ENCODE results near the gene CAB39L.
"Not testable (repeated sequence)": the region's sequence is repeated elsewhere in the genome, so short reads cannot be mapped to it uniquely, and the experiment has no call there.

Gene CAB39L

DNA sequence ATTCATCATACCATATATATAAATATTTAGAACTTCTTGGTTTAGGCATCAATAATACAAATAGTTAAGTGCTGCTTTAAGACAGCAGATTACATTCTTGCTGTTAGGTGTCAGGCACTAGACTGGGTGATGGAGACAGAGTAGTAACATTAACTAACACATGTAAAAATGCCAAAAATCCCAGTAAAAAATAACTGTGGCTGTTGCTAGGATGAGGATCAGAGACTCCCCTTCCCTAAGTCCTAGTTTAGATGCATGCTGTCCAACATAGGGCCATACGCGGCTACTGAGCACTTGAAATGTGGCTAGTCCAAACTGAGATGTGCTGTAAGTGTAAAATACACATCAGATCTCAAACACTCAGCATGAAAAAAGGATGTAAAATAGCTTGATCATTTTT, 101.4 kb downstream of the CAB39L start:
- no peak for DNase-seq

DNA sequence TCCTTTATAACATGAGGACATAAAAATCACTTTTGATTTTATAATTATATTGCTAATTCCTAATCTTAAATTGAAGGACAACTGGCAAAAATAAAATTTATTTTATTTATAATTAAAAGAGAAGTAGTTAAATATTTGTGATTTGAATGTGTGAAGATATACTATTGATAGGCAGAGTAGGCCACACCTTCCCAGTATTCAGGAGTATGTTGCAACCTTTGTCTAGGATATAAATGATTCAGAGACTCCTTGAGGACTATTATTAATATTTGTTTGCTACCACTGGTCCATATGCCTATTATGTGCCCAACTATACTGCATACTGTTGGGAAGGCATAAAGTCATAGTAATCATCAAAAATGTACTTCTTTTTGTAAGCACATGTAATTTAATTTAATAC, 101.9 kb downstream of the CAB39L start:
- no peak for DNase-seq

DNA sequence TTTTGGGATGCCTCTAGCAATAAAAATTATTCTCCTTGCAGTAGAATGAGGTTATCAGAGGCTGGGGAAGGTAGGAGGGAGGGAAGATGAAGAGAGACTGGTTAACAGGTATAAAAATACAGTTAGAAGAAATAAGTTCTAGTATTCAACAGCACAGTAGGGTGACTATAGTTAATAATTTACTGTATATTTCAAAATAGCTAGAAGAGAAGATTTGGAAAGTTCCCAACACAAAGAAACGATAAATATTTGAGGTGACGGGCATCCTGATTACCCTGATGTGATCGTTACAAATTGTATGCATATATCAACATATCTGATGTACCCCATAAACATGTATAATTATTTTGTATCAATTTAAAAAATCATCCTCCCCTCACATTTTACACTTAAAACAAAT, 102.3 kb downstream of the CAB39L start:
- no peak for DNase-seq

DNA sequence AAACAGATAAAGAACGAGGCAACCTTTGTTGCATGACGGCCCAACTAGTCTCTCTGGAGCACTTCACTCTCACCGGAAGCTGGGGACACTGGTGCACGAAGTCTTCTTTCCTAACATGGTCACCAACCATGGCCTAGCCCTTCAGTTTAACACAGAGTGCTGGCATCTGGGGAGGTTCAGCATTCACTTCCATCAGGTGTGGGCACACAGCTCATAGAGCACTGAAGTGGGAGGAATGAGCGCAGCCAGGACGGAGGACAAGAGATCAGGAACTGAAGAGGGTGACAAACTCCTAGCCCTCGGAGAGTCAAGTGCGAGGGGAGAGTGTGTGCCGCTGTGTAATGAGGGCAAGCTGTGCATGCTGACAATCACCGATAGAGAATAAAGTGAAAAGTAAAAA, 103.7 kb downstream of the CAB39L start:
- DNase-seq: no peak

DNA sequence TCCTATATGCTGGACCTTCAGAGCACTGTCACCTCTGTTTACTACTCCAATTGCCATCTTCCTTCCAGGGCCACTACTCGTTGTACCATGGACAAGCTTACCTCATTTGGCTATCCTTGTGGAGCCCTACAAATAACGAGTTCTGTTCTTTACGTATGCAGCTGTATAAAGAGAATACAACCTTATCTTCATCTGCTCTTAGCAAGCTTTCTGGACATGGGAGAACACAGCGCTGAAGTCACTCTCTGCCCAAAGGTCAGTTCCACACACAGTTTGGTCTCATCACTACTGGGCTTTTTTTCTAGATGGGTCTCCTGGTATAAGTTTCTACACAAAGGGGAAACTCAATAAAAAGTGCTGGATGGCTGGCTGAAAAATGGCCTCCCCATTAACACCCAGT, 107.2 kb downstream of the CAB39L start:
- no peak for DNase-seq

DNA sequence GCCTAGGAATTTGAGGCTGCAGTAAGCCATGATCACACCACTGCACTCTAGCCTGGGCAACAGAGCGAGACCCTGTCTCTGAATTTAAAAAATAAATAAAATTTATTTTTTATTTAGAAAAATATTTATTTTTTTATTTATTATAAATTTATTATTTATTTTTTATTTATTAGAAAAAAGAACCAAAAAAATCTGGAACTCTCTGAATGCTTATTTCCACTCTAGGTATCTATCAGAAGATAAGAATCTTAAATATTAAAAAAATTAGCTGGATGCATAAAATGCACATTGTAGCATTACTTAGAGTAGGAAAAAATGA, 113.4 kb downstream of the CAB39L start:
- no peak for DNase-seq

DNA sequence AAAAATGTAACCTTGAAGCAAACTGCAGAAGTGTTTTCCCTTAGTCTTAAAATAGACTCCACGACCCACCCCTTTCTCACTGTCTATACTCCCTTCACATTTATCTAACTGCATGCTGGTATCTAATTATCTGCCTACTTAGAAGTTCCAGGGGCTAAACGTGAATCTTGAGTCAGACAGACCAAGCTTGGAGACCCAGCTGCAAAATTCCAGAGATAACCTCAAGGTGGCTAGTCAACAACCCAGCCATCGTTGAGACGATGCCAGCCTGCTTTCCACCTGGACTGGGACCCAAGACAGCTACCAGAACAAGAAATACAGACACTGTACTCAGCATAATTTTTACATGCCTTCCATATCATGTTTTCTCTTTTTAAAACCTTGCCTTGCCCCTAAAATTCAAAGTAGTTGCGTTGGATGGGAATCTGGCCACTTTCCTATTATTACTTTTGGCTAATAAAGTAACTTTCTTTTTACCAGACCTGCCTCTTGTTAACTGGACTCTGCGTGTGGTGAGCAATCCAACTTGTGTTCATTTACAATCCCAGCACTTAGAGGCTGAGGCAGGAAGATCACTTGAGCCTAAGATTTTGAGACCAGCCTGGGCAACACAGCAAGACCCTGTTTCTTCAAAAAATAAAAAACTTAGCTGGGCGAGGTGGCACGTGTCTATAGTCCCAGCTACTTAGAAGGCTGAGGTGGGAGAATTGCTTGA, 113.9 kb downstream of the CAB39L start:
- DNase-seq: no peak

DNA sequence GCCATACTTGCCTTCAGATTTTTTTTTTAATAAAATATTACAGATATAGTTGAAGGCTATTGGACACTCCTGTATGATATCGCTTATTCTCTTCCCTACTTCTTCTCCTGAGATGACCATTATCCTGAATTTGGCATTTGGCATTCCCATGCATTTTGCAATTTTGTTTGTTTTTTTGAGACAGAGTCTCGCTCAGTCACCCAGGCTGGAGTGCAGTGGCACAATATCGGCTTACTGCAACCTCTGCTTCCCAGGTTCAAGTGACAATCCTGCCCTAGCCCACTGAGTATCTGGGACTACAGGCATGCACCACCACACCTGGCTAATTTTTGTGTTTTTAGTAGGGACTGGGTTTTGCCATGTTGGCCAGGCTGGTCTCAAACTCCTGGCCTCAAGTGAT, 116.7 kb downstream of the CAB39L start:
- not testable (repeated sequence) for DNase-seq

DNA sequence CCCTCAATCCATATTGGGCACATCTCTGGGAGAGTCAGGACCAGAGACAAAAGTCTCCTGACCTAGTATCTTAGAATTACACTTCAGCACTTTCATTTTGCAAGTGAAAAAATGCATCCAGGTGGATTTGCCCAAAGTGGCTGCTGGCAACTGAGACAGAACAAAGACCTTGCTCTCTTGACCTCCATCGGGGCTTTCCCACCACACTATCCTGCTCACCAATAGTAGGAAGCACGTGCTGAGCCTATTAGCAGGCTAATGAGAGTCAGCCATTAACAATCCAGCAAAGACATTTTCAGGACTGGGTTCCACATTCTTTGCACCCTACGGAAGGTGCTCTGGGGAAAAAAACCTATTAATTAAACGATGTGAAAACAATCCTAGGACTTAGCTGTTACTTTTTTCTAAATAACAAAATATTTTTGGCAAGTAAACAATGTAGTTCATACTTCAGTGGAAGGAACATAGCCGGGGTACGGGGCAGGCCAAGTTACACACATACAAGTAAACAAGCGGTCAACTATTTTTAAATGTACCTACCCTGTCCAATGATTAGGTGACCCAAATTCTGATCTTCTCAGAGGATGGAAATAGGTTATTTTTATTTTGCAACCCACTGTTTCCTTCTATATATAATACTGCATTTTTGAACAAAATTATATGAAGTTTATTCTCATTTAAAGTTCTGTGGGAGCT, 117.5 kb downstream of the CAB39L start:
- DNase-seq: no peak

DNA sequence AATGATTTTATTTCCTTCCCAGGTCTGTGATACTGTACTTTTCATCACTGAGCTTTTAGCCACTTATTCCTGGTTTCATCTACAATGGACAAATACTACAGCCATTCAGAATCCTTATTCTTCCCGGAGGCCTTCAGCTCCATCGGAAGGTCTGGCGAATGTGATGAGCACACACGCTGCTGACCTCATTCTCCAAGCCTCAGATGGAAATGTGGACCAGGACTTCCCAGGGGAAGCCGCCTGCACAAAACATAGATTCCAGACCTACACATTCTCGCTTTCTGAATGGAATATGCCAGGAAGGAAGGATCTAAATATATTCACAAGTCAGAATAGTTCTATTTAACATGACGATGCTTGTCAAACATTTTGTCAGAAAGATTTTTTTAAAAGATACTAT, 120.5 kb downstream of the CAB39L start:
- no peak for DNase-seq

DNA sequence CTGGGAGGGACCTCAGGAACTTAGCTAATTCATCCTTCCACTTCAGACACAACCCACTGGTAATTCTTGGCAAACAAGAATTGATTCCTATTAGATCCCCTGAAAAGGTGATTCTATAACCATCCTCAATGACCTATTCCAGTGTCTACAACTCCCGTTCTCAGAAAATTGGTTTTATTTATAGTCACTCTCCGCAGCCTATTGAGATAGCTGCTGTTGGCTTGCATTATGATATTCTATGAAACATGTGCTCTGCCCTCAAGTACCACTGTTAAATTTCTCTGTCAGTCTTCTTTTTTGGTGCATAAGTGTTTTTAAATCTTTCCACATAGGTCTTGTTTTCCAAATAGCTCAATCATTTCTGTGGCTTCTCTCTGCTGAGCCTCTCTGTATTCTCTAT, 121.2 kb downstream of the CAB39L start:
- DNase-seq: no peak

DNA sequence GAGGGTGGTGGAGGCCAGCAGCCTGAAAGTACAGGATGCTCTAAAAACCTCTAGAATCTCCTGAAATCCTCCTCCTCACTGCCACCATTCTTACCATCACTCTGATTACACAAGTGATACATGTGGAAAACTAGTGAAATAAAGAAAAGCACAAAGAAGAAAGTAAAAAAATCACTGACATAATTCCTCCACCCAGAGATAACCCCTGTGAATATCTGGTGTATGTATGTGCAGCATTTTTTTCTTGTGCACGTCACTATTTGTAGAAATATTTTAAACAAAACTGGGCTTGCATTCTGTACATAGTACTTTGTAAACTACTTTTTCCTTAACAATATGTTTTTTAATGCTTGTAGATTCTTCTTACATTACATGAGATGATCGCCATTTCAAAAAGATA, 122.9 kb downstream of the CAB39L start:
- no peak for DNase-seq

DNA sequence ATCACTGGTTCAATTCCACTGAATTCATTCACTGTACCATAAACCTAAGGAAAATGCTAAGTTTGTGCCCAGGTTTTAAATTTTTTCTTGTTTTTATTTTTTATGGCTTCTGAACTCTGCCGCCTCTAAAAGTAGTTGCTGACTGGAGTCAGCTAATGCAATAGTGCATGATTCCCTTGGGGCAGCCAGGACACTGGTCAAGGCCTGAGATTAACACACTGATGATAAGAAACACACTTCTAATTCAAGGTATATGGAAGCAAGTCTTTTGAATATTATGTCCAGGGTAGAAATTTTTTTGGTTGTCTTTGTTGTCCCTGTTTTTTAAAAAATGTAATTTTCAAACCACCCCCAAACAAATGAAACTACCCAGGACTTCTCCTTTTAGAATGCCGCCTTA, 123.9 kb downstream of the CAB39L start:
- no peak for DNase-seq

DNA sequence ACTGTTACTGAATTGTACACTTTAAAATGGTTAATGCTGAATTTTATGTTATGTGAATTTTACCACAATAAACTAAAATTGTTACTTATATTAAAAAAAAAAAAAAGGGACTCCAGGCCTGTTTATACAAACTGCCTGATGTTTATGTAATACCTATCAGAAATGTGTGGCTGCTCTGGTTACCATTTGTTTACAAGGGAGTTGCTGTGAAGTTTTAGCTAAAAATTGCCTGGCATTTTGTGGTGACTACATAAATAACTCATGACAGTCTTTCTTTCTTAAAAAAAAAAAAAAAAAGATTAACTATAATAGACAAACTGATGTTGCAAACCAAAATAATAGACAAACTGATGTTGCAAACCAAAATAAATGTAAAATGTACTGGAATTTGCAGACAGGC, 124.3 kb downstream of the CAB39L start:
- no peak for DNase-seq

DNA sequence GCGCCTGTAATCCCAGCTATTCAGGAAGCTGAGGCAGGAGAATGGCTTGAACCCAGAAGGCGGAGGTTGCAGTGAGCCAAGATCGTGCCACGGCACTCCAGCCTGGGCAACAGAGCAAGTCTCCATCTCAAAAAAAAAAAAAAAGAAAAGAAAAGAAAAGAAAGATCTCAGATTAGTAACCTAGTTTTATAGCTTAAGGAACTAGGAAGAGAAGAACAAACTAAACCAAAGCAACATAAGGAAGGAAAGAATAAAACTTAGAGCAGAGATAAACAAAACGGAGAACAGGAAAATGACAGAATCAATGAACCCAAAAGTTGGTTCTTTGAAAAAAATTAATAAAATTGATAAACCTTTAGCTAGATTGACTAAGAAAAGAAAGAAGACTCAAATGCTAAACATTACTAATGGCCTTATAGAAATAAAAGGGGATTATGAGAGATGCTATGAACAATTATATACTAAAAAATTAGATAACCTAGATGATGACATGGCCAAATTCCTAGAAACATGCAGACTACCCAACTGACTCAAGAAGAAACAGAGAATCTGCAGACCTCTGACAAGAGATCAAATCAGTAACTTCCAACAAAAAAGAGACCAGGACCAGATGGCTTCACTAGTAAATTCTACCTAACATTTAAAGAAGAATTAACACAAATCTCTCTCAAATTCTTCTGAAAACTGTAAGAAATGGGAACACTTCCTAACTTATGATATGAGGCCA, 127.9 kb downstream of the CAB39L start:
- no peak for DNase-seq

DNA sequence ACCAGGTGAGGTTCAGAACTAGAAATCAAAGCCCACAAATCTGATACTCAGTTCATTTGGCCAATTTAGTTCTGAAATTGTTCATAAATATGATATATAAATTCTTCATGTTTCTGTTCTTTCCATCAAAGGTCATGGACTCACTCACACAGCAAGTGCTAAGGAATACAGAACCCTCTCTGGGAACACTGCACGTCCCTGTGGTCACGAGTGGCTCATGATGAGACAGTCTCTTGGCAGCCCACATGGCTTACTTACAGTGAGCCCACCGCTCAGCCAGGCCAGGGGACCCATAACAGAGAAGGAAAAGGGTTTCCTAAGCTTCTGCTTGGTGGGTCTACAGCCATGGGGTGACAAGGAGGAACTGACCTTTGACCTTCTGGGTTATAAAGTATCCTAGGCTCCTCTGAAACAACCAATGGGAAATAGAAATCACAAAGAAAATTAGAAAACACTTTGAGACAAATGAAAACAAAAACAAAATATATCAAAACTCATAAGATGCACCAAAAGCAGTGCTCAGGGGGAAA, 128.8 kb downstream of the CAB39L start:
- DNase-seq: no peak

DNA sequence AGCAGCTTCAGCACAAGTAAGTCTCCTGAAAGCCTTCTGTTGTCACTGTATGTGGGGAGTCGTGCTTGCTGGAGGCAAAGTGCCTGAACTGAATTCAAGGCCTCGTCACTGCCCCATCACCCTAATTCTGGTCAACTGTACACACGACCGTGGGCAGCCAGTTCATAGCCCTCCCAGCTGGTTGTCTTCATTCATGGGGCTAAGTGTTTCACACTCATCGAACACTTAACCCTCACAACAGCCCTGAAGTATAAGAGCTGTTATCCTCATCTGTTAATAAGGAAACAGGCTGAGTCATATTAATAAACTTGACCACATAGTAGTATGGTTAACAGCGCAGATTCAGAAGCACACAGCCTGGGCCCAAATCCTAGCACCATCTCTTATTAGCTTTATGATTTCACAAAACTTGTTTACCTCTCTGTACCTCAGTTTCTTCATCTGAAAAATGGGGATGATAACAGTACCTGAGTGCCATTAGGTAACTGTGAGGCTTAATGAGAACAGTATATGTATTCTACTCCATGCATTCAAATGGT, 129.5 kb downstream of the CAB39L start:
- DNase-seq: no peak

DNA sequence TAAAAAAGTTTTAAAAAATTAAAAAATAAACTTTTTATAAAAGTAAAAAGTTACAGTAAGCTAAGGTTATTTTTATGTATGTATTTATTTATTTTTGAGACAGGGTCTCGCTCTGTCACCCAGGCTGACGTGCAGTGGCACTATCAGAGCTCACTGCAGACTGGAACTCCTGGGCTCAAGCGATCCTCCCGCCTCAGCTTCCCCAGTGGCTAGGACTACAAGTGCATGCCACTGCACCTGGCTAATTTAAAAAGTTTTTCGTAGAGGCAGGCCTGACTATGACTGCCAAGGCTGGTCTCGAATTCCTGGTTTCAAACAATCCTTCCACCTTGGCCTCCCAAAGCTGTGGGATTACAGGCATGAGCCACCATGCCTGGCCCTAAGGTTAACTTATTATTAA, 132.0 kb downstream of the CAB39L start:
- DNase-seq: no peak

DNA sequence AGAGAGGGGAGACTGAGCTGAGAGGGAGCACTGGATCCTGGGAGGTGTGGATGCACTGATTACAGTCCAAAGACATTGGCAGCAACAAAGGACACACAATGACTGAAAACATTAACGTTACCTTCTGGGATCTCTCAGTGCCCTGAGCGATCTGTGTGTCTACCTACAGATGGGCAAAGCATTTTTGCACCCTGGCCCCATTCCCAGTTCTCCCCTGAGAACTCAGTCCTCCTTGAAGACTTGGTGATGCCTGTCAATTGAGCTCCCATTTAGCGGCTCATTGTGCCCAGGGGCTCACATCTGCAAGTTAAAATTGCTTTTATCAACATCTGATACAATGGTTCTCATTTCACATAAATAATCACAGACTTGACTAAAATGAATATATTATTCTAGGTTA, 133.6 kb downstream of the CAB39L start:
- DNase-seq: no peak

DNA sequence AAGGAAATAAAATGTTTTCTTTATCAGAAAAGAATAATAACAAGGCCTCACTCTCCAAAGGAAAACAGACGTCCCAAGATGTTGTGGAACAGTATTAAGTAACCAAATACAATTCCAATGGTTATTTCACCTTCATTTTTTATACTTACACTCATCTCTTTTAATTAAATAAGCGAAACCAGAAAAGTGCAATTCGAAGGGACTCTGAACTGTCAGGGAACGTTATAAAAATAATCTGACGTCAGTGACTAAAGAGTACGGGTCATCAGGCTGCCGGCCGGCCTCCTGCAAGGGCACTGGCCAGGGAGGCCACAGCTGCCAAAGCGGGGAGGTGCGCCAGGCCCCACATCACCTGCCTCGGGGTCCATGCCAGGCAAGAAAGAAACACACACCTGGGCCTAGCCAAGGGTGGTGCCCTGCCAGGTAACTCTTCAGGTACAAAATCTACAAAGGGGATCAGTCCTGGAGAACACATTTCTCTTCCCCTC, 134.9 kb downstream of the CAB39L start:
- no peak for DNase-seq

DNA sequence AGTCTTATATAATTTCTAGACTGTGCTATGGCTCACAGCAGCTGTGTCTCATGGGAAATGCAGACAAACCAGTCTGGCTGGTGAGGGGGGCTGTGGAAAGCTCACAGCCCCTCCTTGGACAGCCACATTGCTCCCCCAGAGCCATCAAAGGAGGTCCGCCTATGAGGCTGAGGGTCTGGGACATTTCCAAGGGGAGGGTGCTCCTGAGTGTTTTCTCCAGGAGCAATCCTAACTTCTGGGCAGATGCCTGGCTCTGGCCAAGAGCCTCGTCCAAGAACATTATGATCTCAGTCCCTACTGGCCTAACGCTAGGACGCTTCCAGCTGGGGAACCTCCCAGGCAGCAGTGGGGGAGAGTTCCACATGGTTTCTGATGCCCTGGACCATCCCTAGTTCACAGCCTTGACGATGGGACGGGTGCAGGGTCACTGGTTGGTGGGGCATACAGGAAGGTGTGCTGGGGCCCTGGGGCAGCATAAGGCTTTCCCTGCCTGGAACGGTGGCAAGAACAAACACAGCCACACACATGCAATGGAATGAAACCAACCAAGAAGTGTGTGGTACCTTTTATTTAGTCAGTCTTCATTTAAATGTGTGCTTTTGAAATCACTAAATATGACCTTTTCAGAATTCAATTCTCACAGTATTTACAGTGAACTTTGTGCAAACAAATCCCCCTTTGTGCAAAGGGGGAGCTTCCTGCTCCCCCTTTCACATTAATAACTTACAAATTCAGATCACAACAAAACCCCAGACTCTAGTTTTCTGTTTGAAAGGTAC, 135.6 kb downstream of the CAB39L start:
- DNase-seq: no peak

DNA sequence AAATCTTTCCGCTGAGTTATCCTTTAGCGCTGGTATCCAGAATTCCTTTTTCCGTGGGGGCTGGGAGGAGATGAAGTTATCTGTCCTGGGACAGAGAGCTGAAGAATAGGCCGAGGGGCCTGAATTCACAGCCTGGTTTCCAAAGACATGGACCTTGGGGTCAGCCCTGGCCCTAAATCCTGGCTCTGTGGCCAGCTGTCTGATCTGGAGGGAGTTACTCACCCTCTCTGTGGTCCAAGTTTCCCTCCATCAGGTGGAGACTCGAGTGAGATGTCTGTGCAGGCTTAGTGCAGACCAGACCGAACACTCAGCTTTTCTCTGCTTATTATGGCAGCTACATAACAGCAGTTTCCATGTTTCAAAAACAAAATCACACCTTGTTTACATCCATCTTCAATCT, 136.5 kb downstream of the CAB39L start:
- DNase-seq: no peak

All from activated naive CD4-positive, alpha-beta T cell treated with Interleukin-2 at 50 U/mL for 16 hours (primary cell).